Stimulated activated CD8-positive, alpha-beta memory T cell treated with anti-CD3 and anti-CD28 coated beads, Interleukin-12 subunit alpha, Interleukin-12 subunit beta, amount 100 ng/mL, for 24 hours (primary cell): ENCODE measurements around the gene GADD45B.
"Not testable (repeated sequence)": the region's sequence is repeated elsewhere in the genome, so short reads cannot be mapped to it uniquely, and the experiment has no call there.

ENCODE experiments used
- DNase-seq: peaks from one replicate; pipeline ENCODE4 v3.0.0-alpha.2; 2020; ENCODE audit errors: extremely low read depth

GADD45B gene

GRCh38 chr19:2514981-2515518, 39.1 kb downstream of the GADD45B start:
- DNase-seq, result no peak

DNA sequence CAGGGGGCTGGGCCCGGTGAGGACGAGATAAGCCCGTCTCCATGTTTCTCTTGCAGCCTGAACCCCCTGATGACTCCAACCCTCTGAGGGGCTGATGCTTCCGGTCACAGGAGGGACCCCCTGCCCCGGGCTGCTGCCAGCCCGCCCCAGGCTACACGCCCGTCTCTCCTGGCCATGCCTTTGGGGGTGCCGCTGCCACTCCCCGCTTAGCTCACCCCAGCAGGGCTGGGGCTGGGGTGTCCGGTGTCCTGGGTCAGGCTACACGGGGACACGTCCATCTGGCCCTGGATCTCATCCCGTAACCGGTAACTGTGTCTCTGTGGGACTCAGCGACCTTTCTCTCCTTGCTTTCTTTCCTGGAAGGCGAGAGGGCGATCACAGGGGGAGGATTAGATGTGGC, 40.8 kb downstream of the GADD45B start:
- no peak for DNase-seq

DNA sequence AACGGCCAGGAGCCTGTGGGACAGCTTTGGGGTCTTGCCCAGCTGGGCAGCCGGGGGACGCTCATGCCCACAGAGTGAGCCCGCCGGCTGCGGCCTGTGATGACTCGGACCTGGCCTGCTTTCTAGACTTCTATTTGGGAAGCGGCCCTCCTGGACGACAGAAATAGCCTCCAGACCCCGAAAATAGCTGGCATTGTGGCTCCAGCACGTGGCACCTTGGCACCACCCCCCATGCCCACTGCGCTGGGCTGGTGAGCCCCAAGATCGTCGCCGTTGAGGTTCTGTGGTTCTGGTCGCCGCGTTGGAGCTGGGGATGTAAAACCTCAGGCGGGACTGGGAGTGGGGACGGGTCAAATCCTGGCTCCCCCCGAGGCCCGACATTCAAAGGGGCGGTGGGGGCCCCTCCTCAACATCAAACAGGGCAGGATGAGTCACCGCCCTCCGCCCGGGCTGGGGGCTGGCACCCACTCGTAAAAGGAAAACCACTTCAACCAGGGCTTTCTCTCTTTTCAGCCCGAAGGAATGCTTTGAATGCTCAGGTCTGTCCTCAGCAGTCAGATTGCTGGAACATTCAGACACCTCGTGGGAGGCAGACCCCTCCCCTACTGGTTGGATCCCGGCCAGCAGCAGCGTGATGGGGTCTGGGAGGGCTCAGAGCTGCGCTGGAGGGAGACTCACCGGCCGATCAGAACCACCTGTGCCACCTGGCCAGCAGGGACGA, 42.1 kb downstream of the GADD45B start:
- no peak for DNase-seq

- not testable (repeated sequence) for DNase-seq
Measured at GRCh38 chr19:2518856-2519255, 42.9 kb downstream of the GADD45B start.

DNA sequence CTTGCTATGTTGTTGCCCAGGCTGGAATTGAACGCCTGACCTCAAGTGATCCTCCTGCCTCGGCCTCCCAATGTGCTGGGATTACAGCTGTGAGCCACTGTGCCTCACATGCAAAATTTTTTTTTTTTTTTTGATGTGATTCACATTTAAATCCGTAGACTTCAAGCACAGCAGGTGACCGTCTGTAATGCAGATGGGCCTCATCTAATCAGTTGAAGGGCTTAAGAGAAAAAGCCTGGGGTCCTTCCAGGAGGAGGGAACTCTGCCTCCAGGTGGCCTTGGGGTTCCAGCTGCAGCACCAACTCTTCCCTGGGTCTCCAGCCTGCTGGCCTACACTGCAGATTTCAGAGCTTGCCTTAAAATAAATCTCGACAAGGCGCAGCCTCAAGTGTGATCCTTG, 43.6 kb downstream of the GADD45B start:
- no peak for DNase-seq

GRCh38 chr19:2523630-2524311, 47.8 kb downstream of the GADD45B start:
- DNase-seq, result no peak

GRCh38 chr19:2524361-2524839, 48.5 kb downstream of the GADD45B start:
- DNase-seq, result no peak

DNA sequence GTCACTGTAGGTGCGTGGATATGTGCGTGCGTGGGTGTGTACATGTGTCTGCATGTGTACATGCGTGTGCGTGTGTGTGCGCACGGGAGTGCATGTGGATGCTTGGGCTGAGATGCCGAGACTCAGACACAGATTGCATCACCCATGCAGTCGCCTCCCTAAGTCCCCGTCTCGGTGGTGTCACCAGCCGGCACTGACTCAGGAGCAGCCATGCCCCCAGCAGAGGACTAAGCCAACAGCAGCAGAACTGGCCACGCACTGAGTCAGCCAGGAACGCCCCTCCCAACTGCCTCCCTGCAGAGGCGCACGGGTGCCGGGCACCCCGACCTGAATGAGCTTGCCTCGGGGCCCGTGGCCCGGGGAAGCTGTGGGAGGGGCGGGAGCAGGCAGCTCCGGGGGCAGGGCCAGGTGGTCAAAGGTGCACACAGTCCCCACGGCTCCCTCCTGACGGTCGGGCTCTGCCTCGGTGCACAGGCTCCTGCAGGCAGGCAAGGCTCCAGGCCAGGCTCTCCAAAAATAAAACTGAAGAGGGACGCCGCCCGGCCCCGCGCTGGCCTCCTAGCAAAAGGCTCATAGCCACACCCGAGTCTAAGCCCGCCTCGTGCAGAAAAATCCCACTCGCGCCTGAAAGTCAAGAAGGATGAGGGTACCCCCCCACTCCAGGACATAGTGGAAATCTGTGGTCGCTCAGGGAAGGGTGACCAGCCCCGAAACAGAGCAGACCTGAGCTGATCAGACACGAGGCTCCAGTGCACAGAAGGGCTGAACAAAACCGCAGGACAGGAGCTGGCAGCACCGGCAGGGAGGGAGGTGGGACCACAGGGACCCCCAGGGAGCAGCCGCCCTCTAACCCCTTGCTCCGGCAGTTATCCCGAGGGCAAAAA, 49.2 kb downstream of the GADD45B start:
- DNase-seq, result no peak

DNA sequence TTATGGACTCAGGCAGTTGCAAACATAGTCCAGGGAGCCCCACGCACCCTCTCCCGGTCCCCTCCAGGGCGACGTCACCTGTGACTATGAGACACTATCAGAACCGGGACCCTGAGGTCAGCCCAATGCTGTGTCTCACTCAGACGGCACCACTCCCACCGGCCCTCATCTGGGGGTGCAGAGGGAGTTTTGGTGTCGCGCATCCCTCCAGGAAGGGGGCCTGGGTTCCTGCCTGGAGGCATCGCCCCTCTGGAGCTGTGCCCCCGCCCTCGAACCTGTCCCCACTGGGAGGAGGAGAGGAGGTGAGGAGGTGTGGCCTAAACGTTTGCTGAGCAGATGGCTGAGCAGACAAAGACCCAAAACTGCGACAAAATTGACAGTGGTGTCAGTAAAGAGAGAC, 51.2 kb downstream of the GADD45B start:
- DNase-seq, result no peak

DNA sequence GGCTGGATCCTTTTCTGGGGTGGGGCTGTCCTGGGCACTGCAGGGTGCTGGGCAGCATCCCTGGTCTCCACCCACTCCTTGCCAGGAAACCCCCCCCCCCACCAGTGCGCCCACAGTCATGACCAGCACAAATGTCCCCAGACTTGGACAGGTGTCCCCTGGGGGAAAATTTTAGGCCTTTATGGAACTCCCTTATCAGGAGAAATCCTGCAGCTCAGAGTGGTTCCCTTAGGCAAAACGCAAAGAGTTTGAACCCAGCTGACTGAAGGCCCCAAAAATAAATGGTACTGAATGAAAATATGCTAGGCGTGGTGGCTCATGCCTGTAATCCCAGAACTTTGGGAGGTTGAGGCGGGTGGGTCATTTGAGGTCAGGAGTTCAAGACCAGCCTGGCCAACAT, 51.8 kb downstream of the GADD45B start:
- DNase-seq, result no peak
